Neutrophil (primary cell): ENCODE data around the gene KISS1.

ENCODE experiments used
- H3K27ac ChIP-seq: fragments of 200-600 bp; sonication (generic); 2 replicates; pipeline ENCODE4 v1.5.1; 2016; ENCODE audit warnings: mild to moderate bottlenecking, moderate library complexity
- H3K27me3 ChIP-seq: fragments of 200-600 bp; sonication (generic); 2 replicates; pipeline ENCODE4 v1.6.0; 2016; ENCODE audit warnings: mild to moderate bottlenecking
- H3K36me3 ChIP-seq: fragments of 200-600 bp; sonication (generic); 2 replicates; pipeline ENCODE4 v1.5.1; 2017
- H3K4me1 ChIP-seq, 2 experiments: fragments of 200-600 bp in 1 of 2; sonication (generic) in 1 of 2; 1 replicate in 1 of 2; 2 replicates in 1 of 2; pipeline versions ENCODE4 v1.5.1 to v1.6.1; 2013 to 2016; ENCODE audit warnings: low read depth in 1 of 2, low read length in 1 of 2, mild to moderate bottlenecking in 1 of 2, moderate library complexity in 1 of 2; ENCODE audit not compliant: control insufficient read depth in 1 of 2, insufficient read depth in 1 of 2
- H3K4me3 ChIP-seq, 2 experiments: fragments of 200-600 bp in 1 of 2; sonication (generic) in 1 of 2; 1 replicate in 1 of 2; 2 replicates in 1 of 2; pipeline ENCODE4 v1.5.1; 2013 to 2016; ENCODE audit warnings: low read depth in 1 of 2, low read length in 1 of 2, mild to moderate bottlenecking in 1 of 2, moderate library complexity in 1 of 2
- H3K9me3 ChIP-seq: fragments of 200-600 bp; sonication (generic); 2 replicates; pipeline ENCODE4 v1.5.1; 2016
- TF ChIP-seq, protein P1 (sequence below): fragments of 200-600 bp; sonication (generic); IDR thresholded peaks from 2 replicates; pipeline ENCODE4 v1.5.1; 2016; ENCODE audit warnings: antibody characterized with exemption

The KISS1 gene

DNA sequence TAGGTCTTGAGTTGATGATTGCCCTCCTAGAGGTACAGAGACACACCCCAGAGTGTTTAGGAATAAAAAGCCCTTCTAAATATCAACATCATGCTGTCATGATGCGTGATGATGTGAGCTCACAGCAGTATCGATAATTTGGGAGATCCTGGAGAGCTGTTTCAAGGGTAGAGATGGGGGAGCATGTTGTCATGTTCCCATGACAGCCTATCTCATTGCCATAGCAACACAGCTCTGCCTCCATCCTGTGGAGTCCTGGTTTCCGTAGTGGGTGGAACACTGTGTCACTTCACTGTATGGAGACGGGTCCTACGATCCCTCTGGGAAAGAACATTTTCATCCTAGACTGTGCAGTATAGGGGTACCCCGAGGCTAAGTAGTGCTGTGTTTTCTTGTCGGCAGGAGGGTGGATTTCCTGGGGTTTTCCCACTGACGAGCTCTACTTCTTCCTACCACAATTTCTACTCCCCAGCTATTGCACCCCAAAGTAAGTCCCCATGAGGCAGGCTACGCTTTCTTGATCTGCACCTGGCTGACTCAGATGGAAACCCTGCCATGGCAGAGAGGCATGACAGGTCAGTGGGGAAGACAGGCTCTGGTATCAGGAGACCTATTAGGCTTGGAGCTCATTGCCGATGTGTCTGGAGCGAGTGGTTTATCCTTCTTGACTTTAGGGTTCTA is 7.2 kb downstream of the KISS1 start:
- Histone ChIP-seq H3K27ac (no peak overlapping the region), H3K27me3 (peaks cover 85% of the 10 kb centered on the region), H3K4me3 (no peak overlapping the region), H3K9me3 (no peaks in the 10 kb centered on the region), H3K36me3 (no peaks in the 10 kb centered on the region), H3K4me1 (peaks cover 6 to 15% of the 10 kb centered on the region in 2 experiments)
- TF ChIP-seq, protein P1, sequence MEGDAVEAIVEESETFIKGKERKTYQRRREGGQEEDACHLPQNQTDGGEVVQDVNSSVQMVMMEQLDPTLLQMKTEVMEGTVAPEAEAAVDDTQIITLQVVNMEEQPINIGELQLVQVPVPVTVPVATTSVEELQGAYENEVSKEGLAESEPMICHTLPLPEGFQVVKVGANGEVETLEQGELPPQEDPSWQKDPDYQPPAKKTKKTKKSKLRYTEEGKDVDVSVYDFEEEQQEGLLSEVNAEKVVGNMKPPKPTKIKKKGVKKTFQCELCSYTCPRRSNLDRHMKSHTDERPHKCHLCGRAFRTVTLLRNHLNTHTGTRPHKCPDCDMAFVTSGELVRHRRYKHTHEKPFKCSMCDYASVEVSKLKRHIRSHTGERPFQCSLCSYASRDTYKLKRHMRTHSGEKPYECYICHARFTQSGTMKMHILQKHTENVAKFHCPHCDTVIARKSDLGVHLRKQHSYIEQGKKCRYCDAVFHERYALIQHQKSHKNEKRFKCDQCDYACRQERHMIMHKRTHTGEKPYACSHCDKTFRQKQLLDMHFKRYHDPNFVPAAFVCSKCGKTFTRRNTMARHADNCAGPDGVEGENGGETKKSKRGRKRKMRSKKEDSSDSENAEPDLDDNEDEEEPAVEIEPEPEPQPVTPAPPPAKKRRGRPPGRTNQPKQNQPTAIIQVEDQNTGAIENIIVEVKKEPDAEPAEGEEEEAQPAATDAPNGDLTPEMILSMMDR: no peak

DNA sequence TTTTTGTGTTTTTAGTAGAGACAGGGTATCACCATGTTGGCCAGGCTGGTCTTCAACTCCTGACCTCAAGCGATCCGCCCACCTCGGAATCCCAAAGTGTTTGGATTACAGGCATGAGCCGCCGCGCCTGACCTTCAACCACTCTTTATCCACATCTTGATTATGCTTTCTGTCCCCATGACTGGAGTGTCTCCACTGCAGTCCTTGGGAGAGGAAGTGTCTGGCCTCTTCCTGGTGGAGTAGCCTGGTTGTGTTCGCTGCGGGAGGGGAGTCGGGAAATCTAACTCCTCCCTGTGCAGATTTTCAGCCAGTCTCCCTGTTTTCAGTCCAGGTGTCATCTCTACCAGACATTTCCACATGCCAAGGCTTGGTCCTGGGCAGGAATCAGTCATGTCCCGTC is 9.7 kb downstream of the KISS1 start:
- H3K4me1 ChIP-seq: peaks cover 6 to 15% of the 10 kb centered on the region in 2 experiments
- no peaks in the 10 kb centered on the region for H3K9me3 ChIP-seq
- H3K27ac ChIP-seq: no peak overlapping the region
- no peaks in the 10 kb centered on the region for H3K36me3 ChIP-seq
- TF ChIP-seq, protein P1: no peak
- H3K4me3 ChIP-seq: no peak overlapping the region
- H3K27me3 ChIP-seq: peaks cover 68% of the 10 kb centered on the region

DNA sequence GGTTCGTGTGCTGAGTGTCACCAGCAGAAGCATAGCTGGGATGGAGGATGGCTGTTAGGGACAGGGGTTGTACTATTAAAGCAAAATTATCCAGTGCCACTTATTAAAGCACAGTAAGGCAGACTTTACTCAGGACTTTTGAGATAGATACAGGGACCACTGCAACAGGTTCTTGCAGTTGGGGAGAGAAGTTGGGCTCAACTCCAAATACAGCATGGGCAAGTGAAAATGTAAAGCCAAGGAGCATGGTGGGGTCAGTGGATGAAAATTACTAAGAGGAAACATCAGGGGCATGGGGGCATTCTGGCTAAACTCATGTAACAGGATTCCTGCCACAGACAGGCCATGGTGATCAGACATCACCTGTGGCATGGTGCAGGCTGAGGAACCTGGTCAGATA is 15.2 kb downstream of the KISS1 start:
- H3K27ac ChIP-seq: no peak overlapping the region
- no peaks in the 10 kb centered on the region for H3K4me1 ChIP-seq
- no peaks in the 10 kb centered on the region for H3K9me3 ChIP-seq
- peaks cover 50% of the 10 kb centered on the region for H3K27me3 ChIP-seq
- TF ChIP-seq, protein P1: no peak
- no peaks in the 10 kb centered on the region for H3K36me3 ChIP-seq
- H3K4me3 ChIP-seq: no peak overlapping the region

DNA sequence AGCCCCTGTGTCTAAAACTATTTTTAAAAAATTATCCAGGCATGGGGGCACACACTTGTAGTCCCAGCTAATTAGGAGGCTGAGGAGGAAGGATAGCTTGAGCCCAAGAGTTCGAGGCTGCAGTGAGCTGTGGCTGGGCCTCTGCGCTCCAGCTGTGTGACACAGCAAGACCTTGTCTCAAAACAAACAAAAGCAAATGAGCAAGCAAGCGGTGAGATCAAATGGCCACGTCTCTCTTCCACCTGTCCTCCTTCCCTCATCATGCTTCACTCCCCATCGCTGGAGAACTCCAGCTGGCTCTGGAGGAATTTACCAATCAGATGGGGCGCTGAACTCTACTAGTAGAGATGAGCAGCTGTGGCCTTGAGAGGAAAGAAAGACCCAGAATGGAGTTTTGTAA is 16.2 kb downstream of the KISS1 start:
- Histone ChIP-seq H3K27me3 (peaks cover 54% of the 10 kb centered on the region), H3K27ac (no peak overlapping the region), H3K4me1 (no peaks in the 10 kb centered on the region), H3K36me3 (no peaks in the 10 kb centered on the region), H3K9me3 (no peaks in the 10 kb centered on the region), H3K4me3 (no peak overlapping the region)
- TF ChIP-seq, protein P1: no peak

DNA sequence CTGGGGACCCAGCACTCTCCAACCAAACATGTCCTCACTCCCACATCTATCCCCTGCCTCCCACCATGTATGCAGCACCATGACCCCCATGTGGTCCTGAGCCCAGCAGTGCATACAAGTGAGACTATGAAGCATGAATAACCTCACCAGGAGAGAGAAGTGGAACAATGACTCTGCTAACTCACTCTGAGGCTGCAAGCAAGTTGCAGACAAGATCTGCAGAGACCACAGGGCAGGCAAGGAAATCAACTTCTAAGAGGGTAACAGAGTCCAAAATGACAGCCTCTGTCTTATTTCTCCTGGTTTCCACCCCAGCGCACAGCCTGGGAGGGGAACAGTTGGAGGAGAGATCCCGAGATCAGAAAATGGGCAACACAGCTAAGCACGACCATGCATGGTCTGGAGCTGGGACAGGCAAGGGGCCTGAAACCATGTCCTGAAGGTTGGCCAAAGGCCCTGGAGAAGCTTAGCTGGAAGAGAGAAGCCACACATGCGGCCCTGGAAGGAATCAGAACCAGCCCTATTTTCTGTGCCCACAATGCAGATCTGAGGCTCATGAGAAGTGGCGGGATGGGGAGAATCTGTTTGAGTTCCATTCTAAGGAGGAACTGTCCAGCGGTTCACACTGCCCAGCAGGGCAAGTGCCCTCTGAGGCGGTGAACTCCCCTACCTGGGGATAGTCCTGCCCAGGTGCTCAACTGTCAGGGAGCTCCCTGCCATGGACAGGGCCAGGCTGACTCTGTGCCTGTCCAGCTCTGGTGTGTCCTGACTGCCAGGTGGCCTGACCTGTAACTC is 17.6 kb downstream of the KISS1 start:
- Histone ChIP-seq H3K9me3 (no peaks in the 10 kb centered on the region), H3K4me1 (no peaks in the 10 kb centered on the region), H3K4me3 (no peak overlapping the region), H3K27me3 (peaks cover 54% of the 10 kb centered on the region), H3K36me3 (no peaks in the 10 kb centered on the region), H3K27ac (no peak overlapping the region)
- TF ChIP-seq, protein P1: no peak
